ENCODE results near the gene BATF2. TPM values are rescaled to one million over a fixed set of nuclear protein-coding genes. Genes with fewer than 3 reads are reported as not detected.

BATF2 gene
- total and polyA plus RNA-seq, 7 donors = 1.7 to 8.4 (median 2.4) TPM

GRCh38 chr11:64996327-64996709 is 453 bp downstream of the BATF2 start:
- peak in 1 of 4 donors; percentile 30 for ATAC-seq

DNA sequence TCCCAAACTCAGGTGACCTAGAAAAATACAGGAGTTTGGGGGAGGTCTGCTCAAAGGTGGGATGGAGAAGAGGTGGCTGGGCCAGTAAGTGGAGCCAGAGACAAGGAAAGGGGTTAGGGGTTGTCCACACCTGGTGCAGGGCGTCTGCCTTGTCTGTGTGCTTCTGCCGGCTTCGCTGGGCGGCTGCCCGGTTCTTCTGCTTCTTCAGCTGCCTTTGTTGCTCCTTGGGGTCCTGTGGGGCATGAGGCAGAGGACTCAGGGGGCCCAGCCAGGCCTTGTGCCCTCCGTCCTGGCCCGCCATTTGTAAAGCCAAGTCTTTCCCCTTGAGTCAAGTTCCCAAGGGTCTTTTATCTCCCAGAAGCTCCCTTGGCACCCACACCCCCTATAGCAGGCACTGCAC is 2.5 kb downstream of the BATF2 start:
- Histone ChIP-seq H3K9me3 (no peaks in the 10 kb centered on the region), H3K27ac (no peak overlapping the region), H3K36me3 (ENCODE audit: insufficient read depth in 1 of 2, low read depth in 1 of 2) (peaks cover 0 to 13% of the 10 kb centered on the region in 2 donors), H3K4me1 (peaks cover 25% of the 10 kb centered on the region), H3K4me3 (no peak overlapping the region), H3K27me3 (ENCODE audit: insufficient read depth in 3 of 3, low read length in 2 of 3) (no peaks in the 10 kb centered on the region)
- WGBS, 3 donors = 86 to 90% (median 88%) methylated on average over 7 of the region's 7 CpGs
- DNase-seq (no peak), ATAC-seq (no peak)
- intact Hi-C loops (cut with DNase I) = no loop called here
- TF ChIP-seq CTCF (IDR thresholded peaks at IDR 0.05) = no peak

More at GRCh38 chr11:64996327-64996709, 453 bp downstream of the BATF2 start:
- Histone ChIP-seq H3K36me3 (ENCODE audit: insufficient read depth in 1 of 2, low read depth in 1 of 2) (peaks cover 0 to 13% of the 10 kb centered on the region in 2 donors), H3K27ac (peak overlapping the region; percentile 80), H3K27me3 (ENCODE audit: insufficient read depth in 3 of 3, low read length in 2 of 3) (no peaks in the 10 kb centered on the region), H3K9me3 (no peaks in the 10 kb centered on the region), H3K4me1 (peaks cover 22% of the 10 kb centered on the region), H3K4me3 (peak overlapping the region; percentile 74)
- TF ChIP-seq CTCF (IDR thresholded peaks at IDR 0.05) = no peak
- no peak for DNase-seq
- intact Hi-C loops (cut with DNase I) = loop anchor here in 1 of 2 donors (5.0 kb wide), 1 partner anchor 79 kb away; the partner anchor contains the start of gene ATG2A
- WGBS, 3 donors = 24 to 35% (median 25%) methylated on average over 11 of the region's 11 CpGs

DNA sequence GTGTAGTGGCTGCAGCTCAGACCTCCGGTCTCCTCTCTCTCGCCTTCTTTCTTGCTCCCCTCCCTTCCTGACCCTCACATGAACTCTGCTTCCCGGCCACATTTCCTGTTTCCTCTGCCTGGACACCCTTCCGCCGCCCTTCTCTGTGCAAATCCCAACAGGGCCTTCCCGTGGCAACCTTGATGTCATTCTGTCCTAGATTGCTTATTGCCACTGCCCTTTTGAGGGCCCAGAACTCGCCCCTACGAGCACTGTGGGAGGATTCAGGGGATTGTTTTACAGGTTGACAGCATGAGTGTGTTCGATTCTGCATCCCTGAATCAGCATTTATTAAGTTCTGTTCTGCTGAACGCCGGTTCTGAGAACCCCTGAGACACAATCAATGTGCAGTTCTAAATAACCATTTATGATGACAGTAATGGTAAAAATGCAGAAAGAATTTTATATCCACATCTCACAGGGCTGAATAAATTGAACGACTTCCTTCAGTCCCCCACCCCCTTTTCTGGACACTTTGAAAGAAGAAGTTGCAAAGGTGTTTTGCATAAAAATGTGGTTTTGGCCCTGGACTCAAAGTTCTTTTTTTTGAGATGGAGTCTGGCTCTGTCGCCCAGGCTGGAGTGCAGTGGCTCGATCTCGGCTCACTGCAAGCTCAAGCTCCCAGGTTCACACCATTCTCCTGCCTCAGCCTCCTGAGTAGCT is 6.4 kb downstream of the BATF2 start:
- H3K27me3 ChIP-seq (ENCODE audit: insufficient read depth in 3 of 3, low read length in 2 of 3) = no peaks in the 10 kb centered on the region
- H3K4me3 ChIP-seq = peak overlapping the region; percentile 50
- ATAC-seq = peak in 3 of 4 donors; percentile 32 to 72 (median 49)
- H3K27ac ChIP-seq = peak overlapping the region; percentile 46
- no peak for TF ChIP-seq CTCF (IDR thresholded peaks at IDR 0.05)
- H3K9me3 ChIP-seq = no peaks in the 10 kb centered on the region
- H3K4me1 ChIP-seq = peaks cover 7% of the 10 kb centered on the region
- peaks cover 0 to 13% of the 10 kb centered on the region in 2 donors for H3K36me3 ChIP-seq (ENCODE audit: insufficient read depth in 1 of 2, low read depth in 1 of 2)
- WGBS, 3 donors = 52 to 56% (median 55%) methylated on average over 15 of the region's 15 CpGs
- intact Hi-C loops (cut with DNase I) = no loop called here
- peak; percentile 45 to 69 for DNase-seq

DNA sequence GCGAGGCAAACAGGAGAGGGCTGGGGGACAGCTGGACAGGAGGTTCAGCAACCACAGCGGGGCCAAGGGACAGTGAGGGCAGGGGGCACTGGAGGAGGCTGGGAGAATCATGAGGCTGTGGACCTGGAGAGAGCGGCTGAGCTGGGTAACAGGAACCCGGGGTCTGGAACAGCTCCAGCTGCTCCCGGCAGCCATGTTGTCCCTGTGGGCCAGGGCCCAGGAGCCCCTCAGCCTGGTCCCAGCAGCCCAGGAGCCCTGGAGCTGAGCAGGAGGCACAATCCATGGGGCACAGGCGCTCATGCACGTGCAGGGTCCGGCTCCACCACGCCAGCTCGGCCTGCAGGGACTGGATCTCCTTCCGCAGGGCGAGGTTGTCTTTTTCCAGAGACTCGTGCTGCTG is 7.4 kb downstream of the BATF2 start:
- Histone ChIP-seq H3K9me3 (no peaks in the 10 kb centered on the region), H3K27me3 (ENCODE audit: insufficient read depth in 3 of 3, low read length in 2 of 3) (no peaks in the 10 kb centered on the region), H3K4me3 (peak overlapping the region; percentile 50), H3K27ac (peak overlapping the region; percentile 46), H3K36me3 (ENCODE audit: insufficient read depth in 1 of 2, low read depth in 1 of 2) (peaks cover 0 to 13% of the 10 kb centered on the region in 2 donors), H3K4me1 (peaks cover 3% of the 10 kb centered on the region)
- intact Hi-C loops (cut with DNase I) = no loop called here
- ATAC-seq (peak in 1 of 4 donors; percentile 28), DNase-seq (peak in 1 of 2 donors; percentile 59)
- WGBS, 3 donors = 55 to 65% (median 62%) methylated on average over 13 of the region's 13 CpGs
- no peak for TF ChIP-seq CTCF (IDR thresholded peaks at IDR 0.05)

Measured in psoas muscle (tissue), 8 donors.